ENCODE results near the gene REEP1.

Gene REEP1

GRCh38 chr2:86301711-86302202 lies 35.7 kb downstream of the REEP1 start:
- H3K4me3 ChIP-seq (ENCODE audit: low read length): no peak overlapping the region
- no peaks in the 10 kb centered on the region for H3K27me3 ChIP-seq (ENCODE audit: insufficient read depth, low read length)
- H3K4me1 ChIP-seq (ENCODE audit: insufficient read depth, low read length): no peaks in the 10 kb centered on the region
- no peaks in the 10 kb centered on the region for H3K36me3 ChIP-seq (ENCODE audit: insufficient read depth, low read depth, low read length)
- no peak overlapping the region for H3K9ac ChIP-seq (ENCODE audit: low read depth, low read length)
- H3K27ac ChIP-seq (ENCODE audit: low read length): no peak overlapping the region
- H3K9me3 ChIP-seq (ENCODE audit: insufficient read depth, low read depth, low read length): no peaks in the 10 kb centered on the region

GRCh38 chr2:86301009-86301408 lies 36.4 kb downstream of the REEP1 start:
- H3K9me3 ChIP-seq (ENCODE audit: insufficient read depth, low read depth, low read length): no peaks in the 10 kb centered on the region
- no peak overlapping the region for H3K9ac ChIP-seq (ENCODE audit: low read depth, low read length)
- no peaks in the 10 kb centered on the region for H3K27me3 ChIP-seq (ENCODE audit: insufficient read depth, low read length)
- no peaks in the 10 kb centered on the region for H3K36me3 ChIP-seq (ENCODE audit: insufficient read depth, low read depth, low read length)
- H3K4me3 ChIP-seq (ENCODE audit: low read length): no peak overlapping the region
- H3K27ac ChIP-seq (ENCODE audit: low read length): no peak overlapping the region
- H3K4me1 ChIP-seq (ENCODE audit: insufficient read depth, low read length): no peaks in the 10 kb centered on the region

GRCh38 chr2:86300496-86300895 lies 36.9 kb downstream of the REEP1 start:
- no peak overlapping the region for H3K27ac ChIP-seq (ENCODE audit: low read length)

GRCh38 chr2:86298411-86299390 lies 38.7 kb downstream of the REEP1 start:
- H3K4me3 ChIP-seq (ENCODE audit: low read length): no peak overlapping the region

More at GRCh38 chr2:86300496-86300895, 36.9 kb downstream of the REEP1 start:
- Histone ChIP-seq H3K9ac (ENCODE audit: low read depth, low read length) (no peak overlapping the region), H3K27me3 (ENCODE audit: insufficient read depth, low read length) (no peaks in the 10 kb centered on the region), H3K4me3 (ENCODE audit: low read length) (no peak overlapping the region), H3K9me3 (ENCODE audit: insufficient read depth, low read depth, low read length) (no peaks in the 10 kb centered on the region), H3K4me1 (ENCODE audit: insufficient read depth, low read length) (no peaks in the 10 kb centered on the region), H3K36me3 (ENCODE audit: insufficient read depth, low read depth, low read length) (no peaks in the 10 kb centered on the region)

GRCh38 chr2:86297382-86298147 lies 39.9 kb downstream of the REEP1 start:
- H3K36me3 ChIP-seq (ENCODE audit: insufficient read depth, low read depth, low read length): no peaks in the 10 kb centered on the region
- no peak overlapping the region for H3K4me3 ChIP-seq (ENCODE audit: low read length)
- H3K4me1 ChIP-seq (ENCODE audit: insufficient read depth, low read length): no peaks in the 10 kb centered on the region
- H3K9ac ChIP-seq (ENCODE audit: low read depth, low read length): no peak overlapping the region
- H3K9me3 ChIP-seq (ENCODE audit: insufficient read depth, low read depth, low read length): no peaks in the 10 kb centered on the region
- H3K27me3 ChIP-seq (ENCODE audit: insufficient read depth, low read length): no peaks in the 10 kb centered on the region
- H3K27ac ChIP-seq (ENCODE audit: low read length): no peak overlapping the region

More at GRCh38 chr2:86298411-86299390, 38.7 kb downstream of the REEP1 start:
- Histone ChIP-seq H3K4me1 (ENCODE audit: insufficient read depth, low read length) (no peaks in the 10 kb centered on the region), H3K36me3 (ENCODE audit: insufficient read depth, low read depth, low read length) (no peaks in the 10 kb centered on the region), H3K27ac (ENCODE audit: low read length) (no peak overlapping the region), H3K9ac (ENCODE audit: low read depth, low read length) (no peak overlapping the region), H3K9me3 (ENCODE audit: insufficient read depth, low read depth, low read length) (no peaks in the 10 kb centered on the region), H3K27me3 (ENCODE audit: insufficient read depth, low read length) (no peaks in the 10 kb centered on the region)

GRCh38 chr2:86296947-86297346 lies 40.5 kb downstream of the REEP1 start:
- H3K4me1 ChIP-seq (ENCODE audit: insufficient read depth, low read length): no peaks in the 10 kb centered on the region
- no peak overlapping the region for H3K4me3 ChIP-seq (ENCODE audit: low read length)
- no peaks in the 10 kb centered on the region for H3K27me3 ChIP-seq (ENCODE audit: insufficient read depth, low read length)
- no peaks in the 10 kb centered on the region for H3K36me3 ChIP-seq (ENCODE audit: insufficient read depth, low read depth, low read length)
- H3K27ac ChIP-seq (ENCODE audit: low read length): no peak overlapping the region
- no peaks in the 10 kb centered on the region for H3K9me3 ChIP-seq (ENCODE audit: insufficient read depth, low read depth, low read length)
- H3K9ac ChIP-seq (ENCODE audit: low read depth, low read length): no peak overlapping the region

- Histone ChIP-seq H3K27me3 (ENCODE audit: insufficient read depth, low read length) (no peaks in the 10 kb centered on the region), H3K9ac (ENCODE audit: low read depth, low read length) (no peak overlapping the region), H3K4me3 (ENCODE audit: low read length) (no peak overlapping the region), H3K27ac (ENCODE audit: low read length) (no peak overlapping the region), H3K9me3 (ENCODE audit: insufficient read depth, low read depth, low read length) (no peaks in the 10 kb centered on the region), H3K4me1 (ENCODE audit: insufficient read depth, low read length) (no peaks in the 10 kb centered on the region), H3K36me3 (ENCODE audit: insufficient read depth, low read depth, low read length) (no peaks in the 10 kb centered on the region)
Measured at GRCh38 chr2:86295066-86295465, 42.4 kb downstream of the REEP1 start.

GRCh38 chr2:86293612-86294011 lies 43.8 kb downstream of the REEP1 start:
- H3K36me3 ChIP-seq (ENCODE audit: insufficient read depth, low read depth, low read length): no peaks in the 10 kb centered on the region
- no peak overlapping the region for H3K9ac ChIP-seq (ENCODE audit: low read depth, low read length)
- no peaks in the 10 kb centered on the region for H3K27me3 ChIP-seq (ENCODE audit: insufficient read depth, low read length)
- no peak overlapping the region for H3K4me3 ChIP-seq (ENCODE audit: low read length)
- H3K9me3 ChIP-seq (ENCODE audit: insufficient read depth, low read depth, low read length): no peaks in the 10 kb centered on the region
- no peak overlapping the region for H3K27ac ChIP-seq (ENCODE audit: low read length)
- no peaks in the 10 kb centered on the region for H3K4me1 ChIP-seq (ENCODE audit: insufficient read depth, low read length)

- no peaks in the 10 kb centered on the region for H3K27me3 ChIP-seq (ENCODE audit: insufficient read depth, low read length)
- H3K9me3 ChIP-seq (ENCODE audit: insufficient read depth, low read depth, low read length): no peaks in the 10 kb centered on the region
- H3K4me3 ChIP-seq (ENCODE audit: low read length): no peak overlapping the region
- H3K9ac ChIP-seq (ENCODE audit: low read depth, low read length): no peak overlapping the region
- H3K27ac ChIP-seq (ENCODE audit: low read length): no peak overlapping the region
- no peaks in the 10 kb centered on the region for H3K4me1 ChIP-seq (ENCODE audit: insufficient read depth, low read length)
- no peaks in the 10 kb centered on the region for H3K36me3 ChIP-seq (ENCODE audit: insufficient read depth, low read depth, low read length)
Measured at GRCh38 chr2:86292571-86293515, 44.6 kb downstream of the REEP1 start.

- Histone ChIP-seq H3K9me3 (ENCODE audit: insufficient read depth, low read depth, low read length) (no peaks in the 10 kb centered on the region), H3K36me3 (ENCODE audit: insufficient read depth, low read depth, low read length) (no peaks in the 10 kb centered on the region), H3K9ac (ENCODE audit: low read depth, low read length) (no peak overlapping the region), H3K4me3 (ENCODE audit: low read length) (no peak overlapping the region), H3K4me1 (ENCODE audit: insufficient read depth, low read length) (no peaks in the 10 kb centered on the region), H3K27me3 (ENCODE audit: insufficient read depth, low read length) (no peaks in the 10 kb centered on the region), H3K27ac (ENCODE audit: low read length) (no peak overlapping the region)
Measured at GRCh38 chr2:86291328-86291662, 46.1 kb downstream of the REEP1 start.

Data from iPS-20b (cell line).